ENCODE measurements around the gene SCO2. TPM values are rescaled to one million over a fixed set of nuclear protein-coding genes. Genes with fewer than 3 reads are reported as not detected.

Gene SCO2
- total and polyA plus RNA-seq, 9 of the 15 experiments (the other 6 are each of a cell fraction or from before 2014, with no cell fraction given), result 0.34 to 4.0 (median 1.1) TPM; not detected in 3

- TF ChIP-seq ZSCAN32 (CRISPR knock-in tag; IDR thresholded peaks at IDR 0.05) (no peak), SRSF1 (IDR thresholded peaks at IDR 0.05; ENCODE audit: low read depth, low read length) (no peak), SREBF1 (IDR thresholded peaks at IDR 0.05; ENCODE audit: borderline replicate concordance, low read depth, low read length) (no peak), MYBL2 (IDR thresholded peaks at IDR 0.05; ENCODE audit: low read depth) (no peak), MYBL2 (CRISPR knock-in tag; IDR thresholded peaks at IDR 0.05; ENCODE audit: borderline replicate concordance) (no peak), CUX1 (CRISPR knock-in tag; IDR thresholded peaks at IDR 0.05) (no peak), RFX1 (IDR thresholded peaks at IDR 0.05) (no peak), ARID4B (CRISPR knock-in tag; IDR thresholded peaks at IDR 0.05) (no peak), POLR2AphosphoS2 (IDR thresholded peaks at IDR 0.05; ENCODE audit: low read length) (peak; percentile 88; the same call in 1 of the 2 replicates), SMARCA5 (IDR thresholded peaks at IDR 0.05) (no peak)
- TF ChIP-seq, protein P1, sequence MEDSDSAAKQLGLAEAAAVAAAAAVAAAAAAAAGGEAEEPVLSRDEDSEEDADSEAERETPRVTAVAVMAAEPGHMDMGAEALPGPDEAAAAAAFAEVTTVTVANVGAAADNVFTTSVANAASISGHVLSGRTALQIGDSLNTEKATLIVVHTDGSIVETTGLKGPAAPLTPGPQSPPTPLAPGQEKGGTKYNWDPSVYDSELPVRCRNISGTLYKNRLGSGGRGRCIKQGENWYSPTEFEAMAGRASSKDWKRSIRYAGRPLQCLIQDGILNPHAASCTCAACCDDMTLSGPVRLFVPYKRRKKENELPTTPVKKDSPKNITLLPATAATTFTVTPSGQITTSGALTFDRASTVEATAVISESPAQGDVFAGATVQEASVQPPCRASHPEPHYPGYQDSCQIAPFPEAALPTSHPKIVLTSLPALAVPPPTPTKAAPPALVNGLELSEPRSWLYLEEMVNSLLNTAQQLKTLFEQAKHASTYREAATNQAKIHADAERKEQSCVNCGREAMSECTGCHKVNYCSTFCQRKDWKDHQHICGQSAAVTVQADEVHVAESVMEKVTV (CRISPR knock-in tag; IDR thresholded peaks at IDR 0.05), result no peak
- TF ChIP-seq, protein P2, sequence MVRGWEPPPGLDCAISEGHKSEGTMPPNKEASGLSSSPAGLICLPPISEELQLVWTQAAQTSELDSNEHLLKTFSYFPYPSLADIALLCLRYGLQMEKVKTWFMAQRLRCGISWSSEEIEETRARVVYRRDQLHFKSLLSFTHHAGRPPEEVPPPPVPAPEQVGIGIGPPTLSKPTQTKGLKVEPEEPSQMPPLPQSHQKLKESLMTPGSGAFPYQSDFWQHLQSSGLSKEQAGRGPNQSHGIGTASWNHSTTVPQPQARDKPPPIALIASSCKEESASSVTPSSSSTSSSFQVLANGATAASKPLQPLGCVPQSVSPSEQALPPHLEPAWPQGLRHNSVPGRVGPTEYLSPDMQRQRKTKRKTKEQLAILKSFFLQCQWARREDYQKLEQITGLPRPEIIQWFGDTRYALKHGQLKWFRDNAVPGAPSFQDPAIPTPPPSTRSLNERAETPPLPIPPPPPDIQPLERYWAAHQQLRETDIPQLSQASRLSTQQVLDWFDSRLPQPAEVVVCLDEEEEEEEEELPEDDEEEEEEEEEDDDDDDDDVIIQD (CRISPR knock-in tag; IDR thresholded peaks at IDR 0.05), result no peak
- TF ChIP-seq, protein P3, sequence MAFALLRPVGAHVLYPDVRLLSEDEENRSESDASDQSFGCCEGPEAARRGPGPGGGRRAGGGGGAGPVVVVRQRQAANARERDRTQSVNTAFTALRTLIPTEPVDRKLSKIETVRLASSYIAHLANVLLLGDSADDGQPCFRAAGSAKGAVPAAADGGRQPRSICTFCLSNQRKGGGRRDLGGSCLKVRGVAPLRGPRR (CRISPR knock-in tag; IDR thresholded peaks at IDR 0.05), result no peak
Observed at GRCh38 chr22:50485221-50486131, 39.9 kb downstream of the SCO2 start (continued).
